NCI-H2227 (cell line): ENCODE measurements around the gene C1QTNF9.
"Not testable (repeated sequence)": the region's sequence is repeated elsewhere in the genome, so short reads cannot be mapped to it uniquely, and the experiment has no call there.

Experiments
- DNase-seq: peaks from one replicate; lab custom pipeline; 2025; ENCODE audit not compliant: unreplicated experiment; lab: John Stamatoyannopoulos, UW

Gene C1QTNF9

GRCh38 chr13:24319641-24320040 lies 10.3 kb downstream of the C1QTNF9 start:
- not testable (repeated sequence) for DNase-seq

GRCh38 chr13:24321416-24321815 lies 12.0 kb downstream of the C1QTNF9 start:
- DNase-seq = not testable (repeated sequence)

- not testable (repeated sequence) for DNase-seq
Measured at GRCh38 chr13:24322470-24322869, 13.1 kb downstream of the C1QTNF9 start.

- DNase-seq = no peak
Measured at GRCh38 chr13:24323036-24323738, 13.8 kb downstream of the C1QTNF9 start.

- DNase-seq = no peak
Measured at GRCh38 chr13:24323739-24324075, 14.3 kb downstream of the C1QTNF9 start.

GRCh38 chr13:24327598-24327997 lies 18.2 kb downstream of the C1QTNF9 start:
- DNase-seq = not testable (repeated sequence)

- no peak for DNase-seq
Measured at GRCh38 chr13:24328145-24328544, 18.8 kb downstream of the C1QTNF9 start.

GRCh38 chr13:24338721-24339120 lies 29.3 kb downstream of the C1QTNF9 start:
- DNase-seq = no peak

GRCh38 chr13:24339937-24340607 lies 30.7 kb downstream of the C1QTNF9 start:
- no peak for DNase-seq

GRCh38 chr13:24340608-24340955 lies 31.2 kb downstream of the C1QTNF9 start:
- no peak for DNase-seq

- DNase-seq = no peak
Measured at GRCh38 chr13:24341439-24341838, 32.1 kb downstream of the C1QTNF9 start.

- no peak for DNase-seq
Measured at GRCh38 chr13:24348385-24348784, 39.0 kb downstream of the C1QTNF9 start.

GRCh38 chr13:24348797-24349515 lies 39.6 kb downstream of the C1QTNF9 start:
- DNase-seq = no peak

- not testable (repeated sequence) for DNase-seq
Measured at GRCh38 chr13:24349778-24350664, 40.6 kb downstream of the C1QTNF9 start.

GRCh38 chr13:24351423-24351822 lies 42.0 kb downstream of the C1QTNF9 start:
- DNase-seq = no peak

- DNase-seq = no peak
Measured at GRCh38 chr13:24353736-24354135, 44.4 kb downstream of the C1QTNF9 start.

GRCh38 chr13:24355103-24355502 lies 45.7 kb downstream of the C1QTNF9 start:
- DNase-seq = no peak

GRCh38 chr13:24356270-24356669 lies 46.9 kb downstream of the C1QTNF9 start:
- DNase-seq = no peak

GRCh38 chr13:24356837-24357236 lies 47.5 kb downstream of the C1QTNF9 start:
- DNase-seq = no peak

GRCh38 chr13:24357756-24358155 lies 48.4 kb downstream of the C1QTNF9 start:
- DNase-seq = no peak

GRCh38 chr13:24358836-24359235 lies 49.5 kb downstream of the C1QTNF9 start:
- not testable (repeated sequence) for DNase-seq
